Chondrocyte (in vitro differentiated cells): Measurements from ENCODE around the gene CEP57. TPM values are rescaled to one million over a fixed set of nuclear protein-coding genes. Genes with fewer than 3 reads are reported as not detected.
A peak's percentile ranks its signal among the peaks of the same experiment; 100 is the strongest.

Experiments
- DNase-seq: peaks from one replicate; pipeline ENCODE4 v3.0.0; 2021; ENCODE audit warnings: mixed read lengths, low spot score
- H3K27ac Mint-ChIP-seq: one replicate; pipeline ENCODE4 v1.8.0; 2021; ENCODE audit warnings: mild to moderate bottlenecking, moderate library complexity, mixed read lengths; ENCODE audit not compliant: unreplicated experiment
- H3K27me3 Mint-ChIP-seq: 2 replicates; pipeline ENCODE4 v1.8.0; 2021; ENCODE audit warnings: low read depth, mixed read lengths
- H3K36me3 Mint-ChIP-seq: 2 replicates; pipeline ENCODE4 v1.8.0; 2021; ENCODE audit warnings: low read depth, mixed read lengths
- H3K4me1 Mint-ChIP-seq: 2 replicates; pipeline ENCODE4 v1.8.0; 2021; ENCODE audit warnings: low read depth, mild to moderate bottlenecking, mixed read lengths
- H3K4me3 Mint-ChIP-seq: one replicate; pipeline ENCODE4 v1.8.0; 2021; ENCODE audit warnings: mild to moderate bottlenecking, moderate library complexity, mixed read lengths; ENCODE audit not compliant: unreplicated experiment
- H3K9me3 Mint-ChIP-seq: 2 replicates; pipeline ENCODE4 v1.8.0; 2021; ENCODE audit warnings: low read depth, mixed read lengths
- total RNA-seq: library from RNA; stranded (reverse); gene quantifications from 3 replicates; pipeline ENCODE4 v1.2.1, GENCODE V29; 2021
- TF ChIP-seq, protein P1 (sequence below): fragments of 200-600 bp; sonication (generic); IDR thresholded peaks from 2 replicates; pipeline ENCODE4 v1.5.0; 2021; ENCODE audit warnings: antibody characterized with exemption, mild to moderate bottlenecking, moderate library complexity

The CEP57 gene
- total RNA-seq, 1 donor from 2014 or later, result 28.8 TPM

DNA sequence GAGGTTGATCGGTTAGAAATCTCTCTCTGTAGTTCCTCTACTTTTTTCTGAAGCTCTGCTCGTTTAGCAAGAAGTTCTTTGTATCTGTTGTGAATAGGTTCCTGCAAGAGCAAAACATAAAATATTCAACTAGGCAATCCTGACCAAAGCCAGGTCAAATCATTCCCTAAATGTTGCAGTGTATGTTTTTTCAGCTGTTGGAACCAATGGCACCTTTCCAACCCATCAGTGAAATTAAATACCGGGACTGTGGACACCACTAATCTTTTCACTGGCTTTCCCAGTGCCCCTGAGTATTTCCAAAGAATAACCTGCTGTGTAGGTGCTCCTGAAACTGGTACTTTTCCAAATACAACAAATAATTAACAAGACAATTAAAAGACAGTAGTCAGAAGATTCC lies 45.1 kb downstream of the CEP57 start:
- Mint-ChIP-seq H3K27me3 (no peaks in the 10 kb centered on the region), H3K4me3 (no peak overlapping the region), H3K9me3 (no peaks in the 10 kb centered on the region), H3K27ac (peak overlapping the region; percentile 53), H3K36me3 (peaks cover 11% of the 10 kb centered on the region), H3K4me1 (peaks cover 40% of the 10 kb centered on the region)
- DNase-seq, result no peak
- TF ChIP-seq, protein P1, sequence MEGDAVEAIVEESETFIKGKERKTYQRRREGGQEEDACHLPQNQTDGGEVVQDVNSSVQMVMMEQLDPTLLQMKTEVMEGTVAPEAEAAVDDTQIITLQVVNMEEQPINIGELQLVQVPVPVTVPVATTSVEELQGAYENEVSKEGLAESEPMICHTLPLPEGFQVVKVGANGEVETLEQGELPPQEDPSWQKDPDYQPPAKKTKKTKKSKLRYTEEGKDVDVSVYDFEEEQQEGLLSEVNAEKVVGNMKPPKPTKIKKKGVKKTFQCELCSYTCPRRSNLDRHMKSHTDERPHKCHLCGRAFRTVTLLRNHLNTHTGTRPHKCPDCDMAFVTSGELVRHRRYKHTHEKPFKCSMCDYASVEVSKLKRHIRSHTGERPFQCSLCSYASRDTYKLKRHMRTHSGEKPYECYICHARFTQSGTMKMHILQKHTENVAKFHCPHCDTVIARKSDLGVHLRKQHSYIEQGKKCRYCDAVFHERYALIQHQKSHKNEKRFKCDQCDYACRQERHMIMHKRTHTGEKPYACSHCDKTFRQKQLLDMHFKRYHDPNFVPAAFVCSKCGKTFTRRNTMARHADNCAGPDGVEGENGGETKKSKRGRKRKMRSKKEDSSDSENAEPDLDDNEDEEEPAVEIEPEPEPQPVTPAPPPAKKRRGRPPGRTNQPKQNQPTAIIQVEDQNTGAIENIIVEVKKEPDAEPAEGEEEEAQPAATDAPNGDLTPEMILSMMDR, result no peak

DNA sequence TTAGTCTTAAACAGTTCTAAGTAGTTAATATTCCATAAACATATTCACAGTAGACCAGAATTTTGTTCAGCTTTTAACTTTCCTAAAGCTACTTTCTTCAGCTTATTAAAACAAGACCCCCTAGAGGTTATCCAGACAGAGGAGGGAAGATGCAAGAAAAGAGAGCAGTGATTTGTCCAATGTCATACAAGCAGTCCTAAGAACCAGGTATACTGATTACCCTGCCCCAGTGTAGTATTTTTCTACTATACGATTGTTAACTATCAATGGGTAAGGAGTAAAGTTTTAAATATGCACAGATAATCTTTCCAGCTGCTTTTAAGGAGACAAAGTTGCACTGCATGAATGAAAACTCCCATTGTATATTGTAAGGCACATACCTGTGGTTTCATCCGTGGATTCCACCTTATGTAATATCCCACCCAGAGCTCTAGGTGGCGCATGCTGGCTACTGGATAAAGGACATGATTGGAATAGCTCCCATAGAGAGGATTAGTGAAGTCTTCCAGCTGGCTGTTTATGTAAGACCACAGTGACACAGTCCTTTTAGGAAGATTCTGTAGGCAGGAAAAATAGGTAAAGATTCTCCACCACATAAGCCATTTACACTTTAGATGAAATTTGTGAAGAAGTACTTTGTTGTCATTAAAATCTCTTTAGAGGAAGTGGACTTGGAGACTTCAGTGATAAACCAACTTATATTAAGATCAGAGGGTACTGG lies 45.6 kb downstream of the CEP57 start:
- Mint-ChIP-seq H3K27me3 (no peaks in the 10 kb centered on the region), H3K9me3 (no peaks in the 10 kb centered on the region), H3K36me3 (peaks cover 9% of the 10 kb centered on the region), H3K4me3 (no peak overlapping the region), H3K4me1 (peaks cover 35% of the 10 kb centered on the region), H3K27ac (peak overlapping the region; percentile 53)
- DNase-seq, result no peak
- TF ChIP-seq, protein P1, result peak; percentile 95

DNA sequence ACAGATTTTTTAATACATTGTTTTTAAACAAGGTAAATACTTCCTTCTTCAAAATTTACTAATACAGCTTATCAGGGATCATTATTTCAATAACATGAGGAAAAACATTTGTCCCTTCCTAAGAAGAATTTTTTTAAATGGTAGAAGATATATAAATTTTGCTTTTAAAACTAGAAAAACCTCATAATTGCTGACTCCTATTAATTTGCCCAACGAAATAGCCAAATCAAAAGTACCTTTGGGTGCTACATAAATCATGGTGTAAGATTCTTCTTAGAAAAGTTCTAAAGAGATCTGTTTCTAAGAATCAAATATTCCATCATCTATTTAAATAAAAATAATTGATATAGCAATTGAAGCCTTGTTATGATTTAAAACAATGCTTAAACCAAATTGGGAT lies 54.9 kb downstream of the CEP57 start:
- peaks cover 17% of the 10 kb centered on the region for H3K4me1 Mint-ChIP-seq
- peaks cover 10% of the 10 kb centered on the region for H3K36me3 Mint-ChIP-seq
- no peaks in the 10 kb centered on the region for H3K9me3 Mint-ChIP-seq
- TF ChIP-seq, protein P1, result no peak
- H3K27ac Mint-ChIP-seq, result no peak overlapping the region
- H3K27me3 Mint-ChIP-seq, result no peaks in the 10 kb centered on the region
- no peak overlapping the region for H3K4me3 Mint-ChIP-seq
- no peak for DNase-seq

DNA sequence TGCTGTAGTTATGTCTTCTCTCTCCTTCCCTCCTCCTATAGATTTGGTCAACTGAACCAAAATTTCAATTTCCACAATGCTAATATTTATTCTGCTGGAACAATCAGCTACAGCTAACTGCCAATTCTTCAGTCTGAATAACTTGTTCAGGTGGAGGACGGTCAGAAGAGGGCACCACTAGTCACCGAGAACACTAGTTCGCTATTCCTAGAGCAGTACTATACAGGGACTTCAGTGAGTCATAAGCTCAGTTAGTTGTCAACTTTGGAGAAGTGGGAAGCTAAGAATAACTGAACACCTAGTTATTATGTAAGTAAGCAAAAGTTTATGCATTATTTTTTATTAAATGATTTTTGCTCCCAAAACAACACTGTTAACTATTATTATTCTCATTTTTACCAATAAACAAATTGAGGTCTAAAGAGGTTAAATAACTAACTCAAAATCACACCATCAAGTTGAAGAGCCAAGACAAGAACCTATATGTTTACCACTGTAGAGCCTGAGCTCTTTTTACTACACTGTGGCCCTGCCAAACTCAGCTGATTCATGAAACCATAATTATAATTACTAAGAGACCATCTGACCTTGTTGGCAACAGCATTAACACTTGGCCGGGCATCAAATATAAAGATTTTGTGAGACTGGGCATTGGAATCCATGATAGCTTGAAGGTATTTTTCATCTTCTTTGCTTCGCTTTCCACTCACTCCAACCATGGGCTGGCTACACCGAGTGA lies 59.0 kb downstream of the CEP57 start:
- Mint-ChIP-seq H3K4me3 (no peak overlapping the region), H3K27me3 (no peaks in the 10 kb centered on the region), H3K9me3 (no peaks in the 10 kb centered on the region), H3K4me1 (peaks cover 25% of the 10 kb centered on the region), H3K27ac (no peak overlapping the region), H3K36me3 (peaks cover 8% of the 10 kb centered on the region)
- no peak for DNase-seq
- TF ChIP-seq, protein P1, result peak; percentile 82

DNA sequence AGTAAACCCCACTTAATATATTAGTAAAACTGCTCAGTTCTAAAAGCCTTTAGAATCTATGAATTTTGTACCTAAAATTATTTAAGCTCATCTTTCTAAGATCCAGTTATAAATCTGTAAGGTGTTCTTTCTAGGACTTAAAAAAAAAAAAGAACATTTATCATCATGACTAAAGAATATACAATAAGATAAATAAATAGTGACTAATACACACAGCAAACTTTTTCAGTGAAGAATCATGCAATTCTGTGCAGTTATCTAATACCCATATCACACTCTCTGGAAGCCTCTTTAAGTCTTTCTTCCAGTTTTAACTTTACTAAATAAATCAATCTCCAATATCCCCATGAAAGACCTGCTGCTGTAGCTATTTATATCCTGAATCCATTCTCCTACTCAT lies 59.8 kb downstream of the CEP57 start:
- Mint-ChIP-seq H3K4me3 (no peak overlapping the region), H3K36me3 (peaks cover 6% of the 10 kb centered on the region), H3K9me3 (no peaks in the 10 kb centered on the region), H3K27ac (no peak overlapping the region), H3K4me1 (peaks cover 27% of the 10 kb centered on the region), H3K27me3 (no peaks in the 10 kb centered on the region)
- TF ChIP-seq, protein P1, result no peak
- no peak for DNase-seq
